Activated naive CD4-positive, alpha-beta T cell treated with anti-CD3 and anti-CD28 coated beads for 36 hours (primary cell): Measurements from ENCODE around the gene NAGLU. TPM values are rescaled to one million over a fixed set of nuclear protein-coding genes. Genes with fewer than 3 reads are reported as not detected.
A peak's percentile ranks its signal among the peaks of the same experiment; 100 is the strongest.
"Not testable (repeated sequence)": the region's sequence is repeated elsewhere in the genome, so short reads cannot be mapped to it uniquely, and the experiment has no call there.

Experiments
- CTCF ChIA-PET: fragments of 350-600 bp; sonication (Branson Sonifier 250); formaldehyde crosslinking; loops from one replicate; lab custom pipeline; 2021; ENCODE audit warnings: antibody characterized with exemption; lab: Charles Lee
- DNase-seq: peaks from one replicate; pipeline ENCODE4 v3.0.0-alpha.2; 2020
- H3K27ac Mint-ChIP-seq: one replicate; pipeline ENCODE4 v1.8.0; 2021; ENCODE audit warnings: mild to moderate bottlenecking, mixed read lengths
- H3K27me3 Mint-ChIP-seq: one replicate; pipeline ENCODE4 v1.8.0; 2021; ENCODE audit warnings: low read depth, mixed read lengths
- H3K36me3 Mint-ChIP-seq: one replicate; pipeline ENCODE4 v1.8.0; 2021; ENCODE audit warnings: low read depth, mixed read lengths
- H3K4me1 Mint-ChIP-seq: one replicate; pipeline ENCODE4 v1.8.0; 2021; ENCODE audit warnings: low read depth, mixed read lengths
- H3K4me3 Mint-ChIP-seq: one replicate; pipeline ENCODE4 v1.8.0; 2021; ENCODE audit warnings: mild to moderate bottlenecking, moderate library complexity, mixed read lengths
- H3K9me3 Mint-ChIP-seq: one replicate; pipeline ENCODE4 v1.8.0; 2021; ENCODE audit warnings: mixed read lengths
- intact Hi-C: fragments of 100-400 bp; cut with micrococcal nuclease; formaldehyde crosslinking; loops from one replicate; pipeline ENCODE4 v1.15.1; 2023
- total RNA-seq, 2 experiments: library from RNA; stranded (reverse); gene quantifications; one replicate each; pipeline ENCODE4 v1.2.3, GENCODE V29; 2021

NAGLU gene
- total RNA-seq, 2 experiments from 2014 or later, result 11.1 to 11.9 TPM

GRCh38 chr17:42547698-42548069 is 11.6 kb downstream of the NAGLU start:
- Mint-ChIP-seq H3K27ac (no peak overlapping the region), H3K4me1 (peaks cover 9% of the 10 kb centered on the region), H3K4me3 (no peak overlapping the region), H3K36me3 (peaks cover 2% of the 10 kb centered on the region), H3K27me3 (no peaks in the 10 kb centered on the region), H3K9me3 (no peaks in the 10 kb centered on the region)
- CTCF ChIA-PET, result interaction anchor here (1.0 to 1.5 kb wide), 3 partner anchors 12 to 31 kb away, joined by 3 to 10 read pairs (median 5); partner anchors contain the start of genes NAGLU and PSMC3IP
- intact Hi-C loops, result loop anchor here (1.0 kb wide), 1 partner anchor 216 kb away; no protein-coding TSS in a partner anchor
- no peak for DNase-seq

- Mint-ChIP-seq H3K27ac (no peak overlapping the region), H3K36me3 (no peaks in the 10 kb centered on the region), H3K4me3 (peak overlapping the region; percentile 21), H3K27me3 (no peaks in the 10 kb centered on the region), H3K9me3 (no peaks in the 10 kb centered on the region), H3K4me1 (peaks cover 13% of the 10 kb centered on the region)
- intact Hi-C loops, result loop anchor here (1.0 kb wide), 1 partner anchor 215 kb away; no protein-coding TSS in a partner anchor
- DNase-seq, result peak; percentile 89
- CTCF ChIA-PET, result interaction anchor here (0.6 to 1.5 kb wide), 7 partner anchors 11 to 216 kb away, joined by 3 to 10 read pairs (median 5); partner anchors contain the start of genes NAGLU and PSMC3IP
Measured at GRCh38 chr17:42548070-42548837, 12.2 kb downstream of the NAGLU start.

- DNase-seq, result no peak
- H3K27ac Mint-ChIP-seq, result no peak overlapping the region
- no peaks in the 10 kb centered on the region for H3K36me3 Mint-ChIP-seq
- H3K4me3 Mint-ChIP-seq, result no peak overlapping the region
- intact Hi-C loops, result loop anchor here (1.0 kb wide), 1 partner anchor 214 kb away; no protein-coding TSS in a partner anchor
- CTCF ChIA-PET, result interaction anchor here (0.6 to 1.5 kb wide), 6 partner anchors 11 to 215 kb away, joined by 3 to 10 read pairs (median 5); partner anchors contain the start of gene PSMC3IP
- H3K9me3 Mint-ChIP-seq, result no peaks in the 10 kb centered on the region
- H3K4me1 Mint-ChIP-seq, result peaks cover 21% of the 10 kb centered on the region
- H3K27me3 Mint-ChIP-seq, result no peaks in the 10 kb centered on the region
Measured at GRCh38 chr17:42548993-42549755, 13.1 kb downstream of the NAGLU start.

GRCh38 chr17:42552736-42553135 is 16.7 kb downstream of the NAGLU start, which contains the start of gene HSD17B1:
Gene HSD17B1, plus strand, starts transcription at chr17:42552923. Its CDS starts 11 bp downstream, at chr17:42552934.
- H3K36me3 Mint-ChIP-seq, H3K9me3 Mint-ChIP-seq, intact Hi-C loops, DNase-seq, H3K27me3 Mint-ChIP-seq: not testable (repeated sequence)
- H3K27ac Mint-ChIP-seq, result peak within 1 kb of the TSS; percentile 91
- CTCF ChIA-PET, result interaction anchor here (1.2 kb wide), 1 partner anchor 11 kb away, joined by 4 read pairs; no protein-coding TSS in a partner anchor
- peaks cover 28% of the 10 kb centered on the region for H3K4me1 Mint-ChIP-seq
- peak within 1 kb of the TSS; percentile 92 for H3K4me3 Mint-ChIP-seq

GRCh38 chr17:42553161-42553818 is 17.2 kb downstream of the NAGLU start:
- DNase-seq, result no peak
- Mint-ChIP-seq H3K9me3 (no peaks in the 10 kb centered on the region), H3K36me3 (no peaks in the 10 kb centered on the region), H3K27ac (no peak overlapping the region), H3K4me1 (peaks cover 28% of the 10 kb centered on the region), H3K4me3 (peak overlapping the region; percentile 92), H3K27me3 (no peaks in the 10 kb centered on the region)
- intact Hi-C loops, result no loop called here
- CTCF ChIA-PET, result interaction anchor here (1.1 kb wide), 1 partner anchor 12 kb away, joined by 3 read pairs; no protein-coding TSS in a partner anchor

- Mint-ChIP-seq H3K4me3 (peak overlapping the region; percentile 92), H3K27me3 (no peaks in the 10 kb centered on the region), H3K27ac (peak overlapping the region; percentile 91), H3K4me1 (peaks cover 25% of the 10 kb centered on the region), H3K9me3 (no peaks in the 10 kb centered on the region), H3K36me3 (no peaks in the 10 kb centered on the region)
- CTCF ChIA-PET, result interaction anchor here (0.6 to 1.1 kb wide), 4 partner anchors 10 to 24 kb away, joined by 3 to 4 read pairs (median 3); no protein-coding TSS in a partner anchor
- intact Hi-C loops, result loop anchor here (2.0 kb wide), 1 partner anchor 23 kb away; the partner anchor contains the start of gene PSMC3IP
- DNase-seq, result peak; percentile 45
Measured at GRCh38 chr17:42553866-42554249, 17.8 kb downstream of the NAGLU start.

- Mint-ChIP-seq H3K36me3 (no peaks in the 10 kb centered on the region), H3K27me3 (no peaks in the 10 kb centered on the region), H3K27ac (peak overlapping the region; percentile 91), H3K4me3 (peak overlapping the region; percentile 92), H3K9me3 (no peaks in the 10 kb centered on the region), H3K4me1 (peaks cover 19% of the 10 kb centered on the region)
- peak; percentile 80 for DNase-seq
- intact Hi-C loops, result loop anchor here (2.0 kb wide), 1 partner anchor 22 kb away; the partner anchor contains the start of gene PSMC3IP
- CTCF ChIA-PET, result interaction anchor here (0.6 to 1.1 kb wide), 5 partner anchors 10 to 57 kb away, joined by 3 to 4 read pairs (median 3); no protein-coding TSS in a partner anchor
Measured at GRCh38 chr17:42554250-42555121, 18.4 kb downstream of the NAGLU start.

- intact Hi-C loops, result loop anchor here (2.0 kb wide), 1 partner anchor 22 kb away; the partner anchor contains the start of gene PSMC3IP
- Mint-ChIP-seq H3K4me1 (peaks cover 19% of the 10 kb centered on the region), H3K27me3 (no peaks in the 10 kb centered on the region), H3K9me3 (no peaks in the 10 kb centered on the region), H3K36me3 (no peaks in the 10 kb centered on the region), H3K27ac (peak overlapping the region; percentile 91), H3K4me3 (peak overlapping the region; percentile 92)
- DNase-seq, result no peak
- CTCF ChIA-PET, result interaction anchor here (0.6 kb wide), 1 partner anchor 57 kb away, joined by 3 read pairs; no protein-coding TSS in a partner anchor
Measured at GRCh38 chr17:42555122-42555622, 19.1 kb downstream of the NAGLU start.

GRCh38 chr17:42555961-42556617 is 20.0 kb downstream of the NAGLU start:
- DNase-seq, H3K27me3 Mint-ChIP-seq, CTCF ChIA-PET, H3K4me3 Mint-ChIP-seq, H3K36me3 Mint-ChIP-seq, H3K27ac Mint-ChIP-seq, H3K9me3 Mint-ChIP-seq: not testable (repeated sequence)
- intact Hi-C loops, result loop anchor here (2.0 kb wide), 1 partner anchor 21 kb away; the partner anchor contains the start of gene PSMC3IP
- peaks cover 22% of the 10 kb centered on the region for H3K4me1 Mint-ChIP-seq

- DNase-seq, result no peak
- Mint-ChIP-seq H3K27ac (no peak overlapping the region), H3K9me3 (no peaks in the 10 kb centered on the region), H3K27me3 (no peaks in the 10 kb centered on the region), H3K4me3 (no peak overlapping the region), H3K36me3 (peaks cover 7% of the 10 kb centered on the region), H3K4me1 (peaks cover 32% of the 10 kb centered on the region)
- CTCF ChIA-PET, result no interaction called here
- intact Hi-C loops, result no loop called here
Measured at GRCh38 chr17:42559075-42559474, 23.0 kb downstream of the NAGLU start.
